Gastrocnemius medialis (tissue), 4 donors: ENCODE results near the gene SERPINA12. TPM values are rescaled to one million over a fixed set of nuclear protein-coding genes. Genes with fewer than 3 reads are reported as not detected.

Experiments used
- ATAC-seq, 2 donors: fragments of 150-250 bp; one replicate each; pipeline ENCODE4 v1.9.1; 2016
- DNase-seq, 2 donors: peaks; one replicate each; pipeline ENCODE4 v3.0.0-alpha.2; 2019
- H3K27ac ChIP-seq, 4 donors: fragments of 200-600 bp; sonication (generic); 1 replicate in 1 of 4; 2 replicates in 3 of 4; pipeline ENCODE4 v1.5.1; 2016 to 2018; ENCODE audit warnings: mild to moderate bottlenecking in 2 of 4, moderate library complexity in 1 of 4
- H3K27me3 ChIP-seq, 3 donors: fragments of 200-600 bp; sonication (generic) in 2 of 3; 1 replicate in 1 of 3; 2 replicates in 2 of 3; pipeline versions ENCODE4 v1.5.1 to v1.6.0; 2016 to 2019; ENCODE audit warnings: mild to moderate bottlenecking in 1 of 3, moderate library complexity in 1 of 3
- H3K36me3 ChIP-seq, 2 donors: fragments of 200-600 bp; sonication (generic) in 1 of 2; one replicate each; pipeline ENCODE4 v1.5.1; 2017 to 2018
- H3K4me1 ChIP-seq, 2 donors: fragments of 200-600 bp; sonication (generic) in 1 of 2; one replicate each; pipeline ENCODE4 v1.5.1; 2016 to 2017; ENCODE audit warnings: mild to moderate bottlenecking in 2 of 2
- H3K4me3 ChIP-seq, 4 donors: fragments of 200-600 bp; sonication (generic) in 3 of 4; 1 replicate in 1 of 4; 2 replicates in 3 of 4; pipeline ENCODE4 v1.5.1; 2016 to 2019; ENCODE audit warnings: mild to moderate bottlenecking in 2 of 4
- H3K9me3 ChIP-seq, 3 donors: fragments of 200-600 bp; sonication (generic) in 2 of 3; 1 replicate in 1 of 3; 2 replicates in 2 of 3; pipeline ENCODE4 v1.5.1; 2016 to 2019
- POLR2A ChIP-seq, 2 donors: fragments of 450-650 bp; IDR thresholded peaks; one replicate each; pipeline ENCODE4 v1.6.1; 2017; ENCODE audit warnings: antibody characterized with exemption in 2 of 2, mild to moderate bottlenecking in 2 of 2, moderate library complexity in 2 of 2
- in situ Hi-C, 4 donors: fragments of 200-750 bp; cut with MboI; loops; one replicate each; pipeline versions ENCODE4 v1.15.0 to v1.8.0; 2017; ENCODE audit warnings: low sequenced_read_pairs in 4 of 4
- intact Hi-C: fragments of 100-400 bp; cut with DNase I; formaldehyde crosslinking; loops from one replicate; pipeline ENCODE4 v1.15.1; 2023; ENCODE audit warnings: low total_unique reads
- total RNA-seq, 4 donors: library from RNA; depleted of rRNA; stranded (reverse); fragments of >200 nt; gene quantifications; one replicate each; pipeline versions ENCODE4 v1.1.0 to v1.2.3, GENCODE V29; 2016
- TF ChIP-seq, protein P1 (sequence below), 5 experiments: fragments of 450-650 bp in 3 of 5; fragments of 200-600 bp in 2 of 5; sonication (generic) in 2 of 5; IDR thresholded peaks in 4 of 5; conservative IDR thresholded peaks in 1 of 5; 1 replicate in 4 of 5; 2 replicates in 1 of 5; pipeline ENCODE4 v1.5.1; 2016 to 2019; ENCODE audit warnings: antibody characterized with exemption in 5 of 5, mild to moderate bottlenecking in 3 of 5, moderate library complexity in 3 of 5

The SERPINA12 gene
- total RNA-seq, 4 donors from 2014 or later = not detected

DNA sequence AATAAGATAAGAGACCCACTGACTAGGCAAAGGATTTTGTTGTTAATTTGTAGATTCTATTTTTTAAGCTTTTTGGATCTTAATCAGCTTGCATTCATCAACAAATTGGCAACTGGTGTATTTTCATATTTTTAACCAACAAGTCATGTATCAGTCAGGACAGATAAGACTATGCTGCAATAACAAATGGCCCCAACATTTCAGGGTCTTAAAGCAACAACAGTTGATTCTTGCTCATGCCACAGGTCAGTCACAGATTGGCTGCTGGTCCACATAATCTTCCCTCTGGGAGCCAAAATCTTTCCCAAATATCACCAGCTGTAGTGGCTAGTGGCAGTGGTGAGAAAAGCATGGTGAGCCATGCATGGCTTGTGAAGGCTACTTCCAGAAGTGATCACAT, 21.9 kb upstream of the SERPINA12 start:
- ATAC-seq = no peak
- H3K36me3 ChIP-seq = no peaks in the 10 kb centered on the region
- H3K27ac ChIP-seq = no peak overlapping the region
- no peaks in the 10 kb centered on the region for H3K27me3 ChIP-seq
- in situ Hi-C loops (no loop called here), intact Hi-C loops (no loop called here)
- no peak overlapping the region for H3K4me3 ChIP-seq
- DNase-seq = no peak
- H3K4me1 ChIP-seq = no peaks in the 10 kb centered on the region
- TF ChIP-seq, protein P1, sequence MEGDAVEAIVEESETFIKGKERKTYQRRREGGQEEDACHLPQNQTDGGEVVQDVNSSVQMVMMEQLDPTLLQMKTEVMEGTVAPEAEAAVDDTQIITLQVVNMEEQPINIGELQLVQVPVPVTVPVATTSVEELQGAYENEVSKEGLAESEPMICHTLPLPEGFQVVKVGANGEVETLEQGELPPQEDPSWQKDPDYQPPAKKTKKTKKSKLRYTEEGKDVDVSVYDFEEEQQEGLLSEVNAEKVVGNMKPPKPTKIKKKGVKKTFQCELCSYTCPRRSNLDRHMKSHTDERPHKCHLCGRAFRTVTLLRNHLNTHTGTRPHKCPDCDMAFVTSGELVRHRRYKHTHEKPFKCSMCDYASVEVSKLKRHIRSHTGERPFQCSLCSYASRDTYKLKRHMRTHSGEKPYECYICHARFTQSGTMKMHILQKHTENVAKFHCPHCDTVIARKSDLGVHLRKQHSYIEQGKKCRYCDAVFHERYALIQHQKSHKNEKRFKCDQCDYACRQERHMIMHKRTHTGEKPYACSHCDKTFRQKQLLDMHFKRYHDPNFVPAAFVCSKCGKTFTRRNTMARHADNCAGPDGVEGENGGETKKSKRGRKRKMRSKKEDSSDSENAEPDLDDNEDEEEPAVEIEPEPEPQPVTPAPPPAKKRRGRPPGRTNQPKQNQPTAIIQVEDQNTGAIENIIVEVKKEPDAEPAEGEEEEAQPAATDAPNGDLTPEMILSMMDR (IDR thresholded peaks at IDR 0.05 in 4 of 5, conservative IDR thresholded peaks at IDR 0.05 in 1 of 5) = no peak
- no peak for TF ChIP-seq POLR2A (IDR thresholded peaks at IDR 0.05)
- H3K9me3 ChIP-seq = no peaks in the 10 kb centered on the region

GRCh38 chr14:94524093-94524492, 14.8 kb upstream of the SERPINA12 start:
- ATAC-seq = no peak
- in situ Hi-C loops (no loop called here), intact Hi-C loops (no loop called here)
- no peaks in the 10 kb centered on the region for H3K27me3 ChIP-seq
- H3K4me3 ChIP-seq = no peak overlapping the region
- H3K4me1 ChIP-seq = no peaks in the 10 kb centered on the region
- no peak for DNase-seq
- no peaks in the 10 kb centered on the region for H3K36me3 ChIP-seq
- no peaks in the 10 kb centered on the region for H3K9me3 ChIP-seq
- H3K27ac ChIP-seq = no peak overlapping the region
- no peak for TF ChIP-seq POLR2A (IDR thresholded peaks at IDR 0.05)
- TF ChIP-seq, protein P1 (IDR thresholded peaks at IDR 0.05 in 4 of 5, conservative IDR thresholded peaks at IDR 0.05 in 1 of 5) = no peak

GRCh38 chr14:94523265-94523664, 14.0 kb upstream of the SERPINA12 start:
- Histone ChIP-seq H3K4me1 (no peaks in the 10 kb centered on the region), H3K27ac (no peak overlapping the region), H3K9me3 (no peaks in the 10 kb centered on the region), H3K27me3 (no peaks in the 10 kb centered on the region), H3K4me3 (no peak overlapping the region), H3K36me3 (no peaks in the 10 kb centered on the region)
- TF ChIP-seq POLR2A (IDR thresholded peaks at IDR 0.05) = no peak
- TF ChIP-seq, protein P1 (IDR thresholded peaks at IDR 0.05 in 4 of 5, conservative IDR thresholded peaks at IDR 0.05 in 1 of 5) = no peak
- no peak for ATAC-seq
- in situ Hi-C loops = no loop called here
- intact Hi-C loops = no loop called here
- DNase-seq = no peak

GRCh38 chr14:94522115-94522724, 13.0 kb upstream of the SERPINA12 start:
- no peak for DNase-seq
- Histone ChIP-seq H3K27ac (no peak overlapping the region), H3K9me3 (no peaks in the 10 kb centered on the region), H3K4me1 (no peaks in the 10 kb centered on the region), H3K4me3 (no peak overlapping the region), H3K36me3 (no peaks in the 10 kb centered on the region), H3K27me3 (peaks cover 0 to 5% (median 0%) of the 10 kb centered on the region in 3 donors)
- intact Hi-C loops (no loop called here), in situ Hi-C loops (no loop called here)
- no peak for TF ChIP-seq POLR2A (IDR thresholded peaks at IDR 0.05)
- TF ChIP-seq, protein P1 (IDR thresholded peaks at IDR 0.05 in 4 of 5, conservative IDR thresholded peaks at IDR 0.05 in 1 of 5) = no peak
- no peak for ATAC-seq
